Kidney glomerular epithelial cell (primary cell): ENCODE measurements around the gene IL21R.

ENCODE experiments used
- DNase-seq: peaks from one replicate; lab custom pipeline; 2025; lab: John Stamatoyannopoulos, UW

Gene IL21R

GRCh38 chr16:27462846-27463682 is 61.1 kb downstream of the IL21R start:
- no peak for DNase-seq

DNA sequence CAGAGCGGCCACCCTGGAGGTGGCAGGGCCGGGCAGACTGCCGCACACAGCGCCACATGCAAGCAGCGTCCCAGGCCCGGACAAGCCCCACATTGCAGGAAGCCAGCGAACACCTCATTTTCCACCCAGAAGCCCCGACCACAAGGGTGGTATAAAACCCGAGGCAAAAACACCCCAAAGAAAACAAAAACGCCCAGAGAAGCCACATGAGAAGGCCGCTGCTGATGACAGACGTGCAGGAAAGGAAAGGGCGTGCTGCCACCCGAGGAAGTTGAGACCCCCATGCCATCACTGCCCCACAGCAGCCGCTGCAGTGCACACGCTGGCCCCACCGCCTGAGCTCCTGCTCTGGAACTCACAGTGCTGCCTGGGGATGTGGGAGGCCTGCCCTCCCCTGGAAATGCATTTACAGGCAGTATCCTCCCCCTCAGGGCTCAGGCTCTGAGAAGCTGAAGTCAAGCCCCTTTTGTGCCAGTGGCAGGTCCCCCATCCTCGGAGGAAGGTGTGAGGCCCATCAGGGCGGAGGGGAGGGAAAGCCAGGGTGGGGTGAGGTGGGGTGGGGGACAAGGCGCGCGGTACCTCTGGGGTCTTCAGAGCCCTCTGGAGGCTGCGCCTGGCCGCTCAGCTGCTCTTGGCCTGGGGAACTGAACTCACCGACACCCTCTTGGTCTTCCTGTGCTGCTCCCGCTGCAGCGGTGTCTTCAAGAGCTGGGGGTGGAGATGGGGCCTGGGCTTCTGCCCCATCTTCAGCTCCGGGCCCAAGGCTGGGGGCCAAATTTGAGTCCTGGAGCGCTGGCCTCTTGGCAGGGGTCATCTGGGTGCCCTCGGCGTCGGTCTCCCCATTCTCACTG is 62.0 kb downstream of the IL21R start:
- DNase-seq, result no peak

DNA sequence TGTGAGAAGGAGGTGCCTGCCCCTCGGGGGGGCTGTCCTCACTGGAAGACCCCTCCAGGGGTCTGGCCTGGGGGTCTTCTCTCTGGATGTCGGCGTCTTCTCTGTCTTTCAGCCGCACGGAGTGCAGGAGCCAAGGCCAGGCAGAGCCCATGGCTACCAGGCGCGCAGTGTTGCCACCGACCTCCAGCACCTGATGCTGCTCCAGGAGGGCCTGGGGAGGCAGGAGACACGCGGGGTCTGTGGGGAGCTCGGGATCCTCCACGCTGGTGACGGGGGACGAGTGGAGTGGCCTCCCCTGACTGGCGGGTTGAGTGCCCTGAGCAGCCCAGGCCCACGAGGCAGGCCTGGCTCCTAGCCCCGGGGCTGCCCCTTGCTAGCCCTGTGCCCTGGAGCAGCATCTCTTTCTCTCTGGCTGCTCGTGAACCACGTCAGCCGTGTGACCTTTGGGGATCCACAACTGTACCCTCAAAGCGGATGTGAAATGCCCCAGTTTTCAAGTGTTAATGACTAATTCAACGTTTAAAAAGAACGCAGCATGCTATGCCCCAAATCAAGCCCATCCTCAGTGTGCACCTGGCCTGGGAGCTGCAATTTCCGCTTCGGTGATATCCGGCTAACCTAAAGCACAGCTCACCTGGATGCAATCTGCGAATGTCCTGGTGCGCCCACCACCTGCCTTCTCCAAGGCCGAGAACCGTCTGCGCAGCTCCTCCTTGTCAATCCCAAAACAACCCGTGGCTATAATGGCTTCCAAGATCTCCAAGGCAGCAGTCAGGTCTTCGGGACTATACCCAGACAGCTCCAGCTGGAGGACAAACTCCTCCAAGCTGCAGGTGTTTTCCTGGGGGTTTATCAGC is 62.9 kb downstream of the IL21R start:
- DNase-seq, result no peak

DNA sequence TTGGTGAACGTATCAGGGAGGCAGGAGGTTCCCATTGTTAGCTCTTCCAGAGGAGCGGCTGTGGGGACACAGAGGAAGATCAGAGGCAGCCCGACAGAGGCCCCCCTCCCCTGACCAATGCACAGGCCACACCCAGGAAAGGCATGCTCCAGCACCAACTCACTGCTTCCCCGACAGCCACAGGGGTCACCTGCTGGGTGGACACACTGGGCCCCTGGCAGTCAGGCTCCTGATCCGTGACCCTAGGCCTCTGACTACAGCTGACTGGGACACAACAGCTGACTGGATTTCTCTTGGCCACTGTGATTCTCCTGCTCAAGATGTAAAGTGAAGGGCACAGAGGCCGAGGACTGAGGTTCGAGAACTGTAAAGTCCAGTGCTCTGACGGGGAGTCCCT is 63.5 kb downstream of the IL21R start:
- DNase-seq, result no peak

DNA sequence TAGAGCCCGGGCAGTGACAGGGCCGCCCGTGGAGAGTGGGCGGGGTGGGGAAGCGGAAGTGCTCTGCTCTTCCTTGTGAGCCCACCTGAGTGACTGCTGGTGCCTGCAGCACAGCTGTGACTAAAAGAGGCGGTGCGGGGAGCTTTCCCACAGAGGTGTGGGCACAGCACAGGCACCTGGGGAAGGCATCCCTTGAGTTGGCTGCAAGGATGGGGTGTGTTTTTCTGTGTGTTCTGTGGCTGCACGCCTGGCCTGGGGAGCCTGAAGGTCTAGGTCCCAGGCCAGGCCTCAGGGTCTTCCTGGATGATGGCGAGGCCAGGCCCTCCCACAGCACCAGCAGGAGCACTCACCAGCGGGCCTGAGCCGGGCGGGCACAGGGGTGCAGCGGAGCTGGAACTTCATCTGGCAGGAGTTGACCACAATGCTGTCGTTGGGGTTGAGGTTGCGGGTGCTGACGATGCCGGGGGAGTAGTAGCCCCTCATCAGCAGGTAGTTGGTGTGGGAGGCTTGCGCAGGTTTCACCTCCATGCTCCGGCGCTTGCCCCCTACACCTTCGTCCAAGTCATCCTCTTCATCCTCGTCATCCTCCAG is 67.1 kb downstream of the IL21R start:
- no peak for DNase-seq

DNA sequence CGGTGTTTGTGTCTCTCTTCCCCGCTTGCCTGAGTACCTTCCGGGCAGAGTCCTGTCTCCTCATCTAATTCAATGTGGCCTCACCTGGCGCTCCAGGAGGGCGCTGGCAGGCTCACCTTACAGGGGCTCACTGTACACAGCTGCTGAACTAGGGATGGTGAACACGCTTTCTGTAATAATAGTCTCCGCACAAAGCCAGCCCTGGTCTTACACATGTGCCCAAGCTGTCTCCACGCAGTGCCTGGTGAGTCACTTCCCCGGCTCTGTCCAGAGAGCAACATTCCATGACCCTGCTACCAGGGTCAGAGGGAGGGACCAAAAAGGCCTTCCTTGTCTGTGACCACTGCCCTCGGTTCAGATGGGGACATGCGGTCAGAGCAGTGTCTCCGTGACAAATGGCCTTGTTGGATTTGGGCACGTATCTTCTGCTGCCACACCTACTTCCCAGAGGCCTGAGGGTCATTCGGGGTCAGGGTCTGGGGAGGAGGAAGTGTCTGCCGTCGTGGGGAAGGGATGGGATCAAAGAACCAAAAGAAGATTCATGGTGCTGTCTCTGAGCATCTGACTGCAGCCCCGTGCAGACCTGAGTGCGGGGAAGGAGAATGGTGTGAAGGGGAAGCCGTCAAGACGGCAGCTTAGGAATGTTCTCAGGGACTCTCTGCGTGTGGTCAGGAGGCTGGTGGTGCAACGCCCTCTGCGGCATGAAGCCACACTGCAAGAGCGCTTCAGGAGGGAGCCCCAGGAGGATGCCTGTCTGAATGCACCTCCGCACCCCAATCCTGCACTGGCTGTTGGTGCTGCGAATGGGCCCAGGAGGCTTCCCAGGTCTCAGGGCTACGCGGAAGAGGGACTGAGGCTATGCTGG is 68.8 kb downstream of the IL21R start:
- DNase-seq, result no peak

- no peak for DNase-seq
These were observed 69.7 kb downstream of the IL21R start for GRCh38 chr16:27471661-27472060.

GRCh38 chr16:27472091-27473020 is 70.4 kb downstream of the IL21R start:
- DNase-seq, result no peak

DNA sequence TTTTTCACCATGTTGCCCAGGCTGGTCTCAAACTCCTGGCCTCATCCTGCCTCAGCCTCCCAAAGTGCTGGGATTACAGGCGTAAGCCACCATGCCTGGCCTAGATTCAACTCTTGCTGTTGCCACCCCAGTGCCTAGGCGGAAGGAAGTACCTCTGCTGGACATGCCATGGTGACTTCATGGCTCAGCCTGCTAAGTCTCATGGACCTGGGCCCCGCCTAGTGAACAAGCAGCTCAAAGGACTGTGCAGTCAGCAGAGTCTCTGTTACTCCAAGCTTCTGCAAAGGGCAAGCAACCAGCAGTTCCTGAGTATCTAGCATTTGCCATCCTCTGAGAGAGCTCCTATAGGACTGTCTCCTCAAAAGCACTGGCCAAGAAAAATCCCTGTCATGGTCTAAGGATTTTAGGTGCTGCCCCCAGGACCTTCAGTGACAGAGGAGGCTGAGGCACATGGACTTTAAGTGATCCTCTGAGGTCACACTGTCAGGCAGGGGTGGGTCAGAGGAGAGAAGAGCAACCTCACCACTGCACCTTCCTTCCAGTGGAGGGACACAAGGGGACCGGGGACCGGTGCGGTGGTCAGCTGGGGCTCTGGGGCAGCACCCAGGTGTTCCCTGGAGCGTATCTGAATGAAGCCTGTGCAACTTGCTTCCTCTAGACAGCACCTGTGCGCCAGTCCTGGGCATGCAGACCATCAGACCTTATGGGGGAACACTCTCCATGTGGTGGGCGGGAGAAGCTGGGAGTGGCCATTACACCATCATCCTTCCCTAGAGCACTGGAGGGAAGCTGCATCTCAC is 71.3 kb downstream of the IL21R start:
- no peak for DNase-seq

DNA sequence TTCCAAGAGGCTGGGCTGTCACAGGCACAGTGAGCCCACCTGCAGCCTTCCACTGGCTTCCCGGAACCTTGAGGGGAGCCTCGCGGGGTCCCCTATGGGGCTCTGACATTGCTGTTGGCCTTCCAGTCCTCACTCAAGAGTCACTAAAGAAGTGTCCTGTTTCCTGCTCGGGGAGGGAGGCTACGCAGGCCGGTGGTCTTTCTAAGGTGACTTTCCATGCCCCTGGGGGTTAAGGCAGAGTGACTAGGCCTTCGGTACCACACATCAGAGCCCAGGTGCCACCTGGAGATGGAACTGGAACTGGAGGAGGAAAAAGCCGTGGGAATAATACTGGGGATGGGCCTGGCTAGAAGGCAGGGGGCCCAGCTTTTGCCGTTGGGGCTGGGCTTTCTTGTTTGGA is 72.1 kb downstream of the IL21R start:
- no peak for DNase-seq

DNA sequence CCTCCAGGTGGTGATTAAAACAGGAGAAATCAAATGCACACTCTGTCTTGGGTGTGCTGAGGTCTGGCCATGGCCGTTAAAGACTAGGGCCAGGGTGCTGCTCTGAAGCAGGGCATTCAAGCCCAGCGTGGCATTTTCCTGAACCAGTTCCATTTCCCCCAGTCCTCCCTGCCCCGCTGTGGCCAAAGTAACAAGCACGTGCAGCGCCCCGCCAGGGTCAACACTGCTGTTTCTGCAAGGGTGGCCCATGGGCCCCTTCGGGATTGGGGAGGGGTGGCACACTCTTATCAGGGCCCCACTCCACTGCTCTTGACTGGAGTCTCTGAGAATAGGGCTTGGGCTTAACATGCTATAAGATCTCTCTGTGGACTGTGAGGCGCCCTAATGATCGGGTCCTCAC is 72.9 kb downstream of the IL21R start:
- no peak for DNase-seq

- DNase-seq, result peak; percentile 96
These were observed 73.6 kb downstream of the IL21R start for GRCh38 chr16:27475561-27475960.

GRCh38 chr16:27476240-27476639 is 74.3 kb downstream of the IL21R start:
- DNase-seq, result no peak

GRCh38 chr16:27480761-27481160 is 78.8 kb downstream of the IL21R start:
- no peak for DNase-seq

- DNase-seq, result no peak
These were observed 79.4 kb downstream of the IL21R start for GRCh38 chr16:27481282-27481934.

- no peak for DNase-seq
These were observed 80.6 kb downstream of the IL21R start for GRCh38 chr16:27482397-27483087.

- DNase-seq, result no peak
These were observed 81.1 kb downstream of the IL21R start for GRCh38 chr16:27483088-27483437.

GRCh38 chr16:27483624-27484023 is 81.7 kb downstream of the IL21R start:
- no peak for DNase-seq
